HEK293 (cell line): ENCODE measurements around the gene RIN3.

ENCODE experiments used
- CTCF ChIP-seq: fragments of 450-650 bp; formaldehyde crosslinking; IDR thresholded peaks from 2 replicates; pipeline ENCODE4 v1.5.1; 2016; ENCODE audit warnings: missing biosample characterization, missing genetic modification characterization
- MYNN ChIP-seq: fragments of 450-650 bp; formaldehyde crosslinking; IDR thresholded peaks from 2 replicates; pipeline ENCODE4 v1.5.1; 2016; ENCODE audit warnings: missing biosample characterization, missing genetic modification characterization, borderline replicate concordance
- REPIN1 ChIP-seq: fragments of 450-650 bp; formaldehyde crosslinking; IDR thresholded peaks from 2 replicates; pipeline ENCODE4 v1.5.1; 2017; ENCODE audit warnings: missing biosample characterization, missing genetic modification characterization, low read depth
- TCF7L2 ChIP-seq: IDR thresholded peaks from 2 replicates; pipeline ENCODE4 v1.6.1; 2011; ENCODE audit warnings: low read depth, mild to moderate bottlenecking, inconsistent platforms, low read length, moderate library complexity, borderline replicate concordance
- TRIM28 ChIP-seq: IDR thresholded peaks from 2 replicates; pipeline ENCODE4 v1.6.1; 2011; ENCODE audit warnings: low read length, control low read depth, borderline replicate concordance
- ZNF112 ChIP-seq: fragments of 450-650 bp; formaldehyde crosslinking; IDR thresholded peaks from 2 replicates; pipeline ENCODE4 v1.5.0; 2017; ENCODE audit warnings: missing biosample characterization, missing genetic modification characterization
- ZNF114 ChIP-seq: fragments of 450-650 bp; formaldehyde crosslinking; IDR thresholded peaks from 2 replicates; pipeline ENCODE4 v1.5.0; 2017; ENCODE audit warnings: missing biosample characterization, missing genetic modification characterization
- TF ChIP-seq, protein P1 (sequence below): fragments of 450-650 bp; formaldehyde crosslinking; IDR thresholded peaks from 2 replicates; pipeline ENCODE4 v1.5.1; 2016; ENCODE audit warnings: missing biosample characterization, missing genetic modification characterization
- TF ChIP-seq, protein P2 (sequence below): fragments of 450-650 bp; formaldehyde crosslinking; IDR thresholded peaks from 2 replicates; pipeline ENCODE4 v1.5.1; 2017; ENCODE audit warnings: missing biosample characterization, mild to moderate bottlenecking, missing genetic modification characterization, moderate library complexity
- TF ChIP-seq, protein P3 (sequence below): fragments of 450-650 bp; IDR thresholded peaks from 2 replicates; pipeline ENCODE4 v1.5.1; 2018; ENCODE audit warnings: missing biosample characterization, missing genetic modification characterization
- TF ChIP-seq, protein P4 (sequence below): IDR thresholded peaks from 2 replicates; pipeline ENCODE4 v1.6.1; 2011; ENCODE audit warnings: mild to moderate bottlenecking, low read depth, low read length, borderline replicate concordance

DNA sequence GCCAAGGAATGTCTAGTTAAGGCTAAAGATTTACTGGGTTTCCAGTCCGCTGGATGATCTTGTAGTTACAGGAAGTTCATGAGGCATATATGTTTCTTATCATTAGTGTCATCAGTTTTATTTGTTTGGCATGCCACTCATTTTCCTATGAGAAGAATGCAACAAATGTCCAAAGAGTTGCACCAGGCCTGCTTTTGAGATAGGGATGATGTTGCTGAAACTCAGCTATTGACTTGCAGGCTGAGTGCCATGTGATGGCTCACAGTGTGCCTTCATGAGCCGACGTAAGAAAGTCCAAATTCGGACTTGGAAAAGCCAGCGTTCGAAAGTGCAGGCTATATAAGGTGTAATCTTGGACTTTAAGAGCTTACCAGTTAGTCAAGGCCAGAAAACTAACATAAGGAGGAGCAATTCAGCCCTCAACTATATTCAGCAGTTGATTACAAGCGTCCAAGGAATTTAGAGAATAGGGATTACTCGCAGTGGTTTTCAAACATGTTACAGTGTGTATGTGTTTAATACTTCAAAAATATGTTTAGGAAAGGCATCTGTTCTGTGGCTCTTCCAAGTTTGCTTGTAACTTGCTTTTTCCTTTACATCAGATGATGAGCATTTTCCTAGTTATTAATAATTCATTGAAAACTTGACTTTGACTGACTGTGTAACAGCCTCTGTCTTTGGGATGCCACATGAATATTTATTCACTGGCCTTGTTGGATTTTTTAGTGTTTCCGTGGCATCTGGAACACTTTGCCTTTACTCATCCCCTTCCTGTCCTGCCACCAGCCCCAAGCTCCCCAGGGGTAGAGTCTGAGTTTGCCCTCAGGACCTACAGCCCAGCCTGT is 133.6 kb downstream of the RIN3 start:
- no peak for TF ChIP-seq REPIN1 (tag by site-specific recombination)
- TF ChIP-seq TRIM28, result no peak
- TF ChIP-seq MYNN, result no peak
- TF ChIP-seq, protein P1, sequence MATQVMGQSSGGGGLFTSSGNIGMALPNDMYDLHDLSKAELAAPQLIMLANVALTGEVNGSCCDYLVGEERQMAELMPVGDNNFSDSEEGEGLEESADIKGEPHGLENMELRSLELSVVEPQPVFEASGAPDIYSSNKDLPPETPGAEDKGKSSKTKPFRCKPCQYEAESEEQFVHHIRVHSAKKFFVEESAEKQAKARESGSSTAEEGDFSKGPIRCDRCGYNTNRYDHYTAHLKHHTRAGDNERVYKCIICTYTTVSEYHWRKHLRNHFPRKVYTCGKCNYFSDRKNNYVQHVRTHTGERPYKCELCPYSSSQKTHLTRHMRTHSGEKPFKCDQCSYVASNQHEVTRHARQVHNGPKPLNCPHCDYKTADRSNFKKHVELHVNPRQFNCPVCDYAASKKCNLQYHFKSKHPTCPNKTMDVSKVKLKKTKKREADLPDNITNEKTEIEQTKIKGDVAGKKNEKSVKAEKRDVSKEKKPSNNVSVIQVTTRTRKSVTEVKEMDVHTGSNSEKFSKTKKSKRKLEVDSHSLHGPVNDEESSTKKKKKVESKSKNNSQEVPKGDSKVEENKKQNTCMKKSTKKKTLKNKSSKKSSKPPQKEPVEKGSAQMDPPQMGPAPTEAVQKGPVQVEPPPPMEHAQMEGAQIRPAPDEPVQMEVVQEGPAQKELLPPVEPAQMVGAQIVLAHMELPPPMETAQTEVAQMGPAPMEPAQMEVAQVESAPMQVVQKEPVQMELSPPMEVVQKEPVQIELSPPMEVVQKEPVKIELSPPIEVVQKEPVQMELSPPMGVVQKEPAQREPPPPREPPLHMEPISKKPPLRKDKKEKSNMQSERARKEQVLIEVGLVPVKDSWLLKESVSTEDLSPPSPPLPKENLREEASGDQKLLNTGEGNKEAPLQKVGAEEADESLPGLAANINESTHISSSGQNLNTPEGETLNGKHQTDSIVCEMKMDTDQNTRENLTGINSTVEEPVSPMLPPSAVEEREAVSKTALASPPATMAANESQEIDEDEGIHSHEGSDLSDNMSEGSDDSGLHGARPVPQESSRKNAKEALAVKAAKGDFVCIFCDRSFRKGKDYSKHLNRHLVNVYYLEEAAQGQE (tag by site-specific recombination), result no peak
- TF ChIP-seq ZNF114 (tag by site-specific recombination), result no peak
- no peak for TF ChIP-seq CTCF (tag by site-specific recombination)
- TF ChIP-seq, protein P2, sequence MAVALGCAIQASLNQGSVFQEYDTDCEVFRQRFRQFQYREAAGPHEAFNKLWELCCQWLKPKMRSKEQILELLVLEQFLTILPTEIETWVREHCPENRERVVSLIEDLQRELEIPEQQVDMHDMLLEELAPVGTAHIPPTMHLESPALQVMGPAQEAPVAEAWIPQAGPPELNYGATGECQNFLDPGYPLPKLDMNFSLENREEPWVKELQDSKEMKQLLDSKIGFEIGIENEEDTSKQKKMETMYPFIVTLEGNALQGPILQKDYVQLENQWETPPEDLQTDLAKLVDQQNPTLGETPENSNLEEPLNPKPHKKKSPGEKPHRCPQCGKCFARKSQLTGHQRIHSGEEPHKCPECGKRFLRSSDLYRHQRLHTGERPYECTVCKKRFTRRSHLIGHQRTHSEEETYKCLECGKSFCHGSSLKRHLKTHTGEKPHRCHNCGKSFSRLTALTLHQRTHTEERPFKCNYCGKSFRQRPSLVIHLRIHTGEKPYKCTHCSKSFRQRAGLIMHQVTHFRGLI (tag by site-specific recombination), result no peak
- no peak for TF ChIP-seq ZNF112 (tag by site-specific recombination)
- TF ChIP-seq, protein P3, sequence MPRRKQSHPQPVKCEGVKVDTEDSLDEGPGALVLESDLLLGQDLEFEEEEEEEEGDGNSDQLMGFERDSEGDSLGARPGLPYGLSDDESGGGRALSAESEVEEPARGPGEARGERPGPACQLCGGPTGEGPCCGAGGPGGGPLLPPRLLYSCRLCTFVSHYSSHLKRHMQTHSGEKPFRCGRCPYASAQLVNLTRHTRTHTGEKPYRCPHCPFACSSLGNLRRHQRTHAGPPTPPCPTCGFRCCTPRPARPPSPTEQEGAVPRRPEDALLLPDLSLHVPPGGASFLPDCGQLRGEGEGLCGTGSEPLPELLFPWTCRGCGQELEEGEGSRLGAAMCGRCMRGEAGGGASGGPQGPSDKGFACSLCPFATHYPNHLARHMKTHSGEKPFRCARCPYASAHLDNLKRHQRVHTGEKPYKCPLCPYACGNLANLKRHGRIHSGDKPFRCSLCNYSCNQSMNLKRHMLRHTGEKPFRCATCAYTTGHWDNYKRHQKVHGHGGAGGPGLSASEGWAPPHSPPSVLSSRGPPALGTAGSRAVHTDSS (tag by site-specific recombination), result no peak
- no peak for TF ChIP-seq TCF7L2
- TF ChIP-seq, protein P4, sequence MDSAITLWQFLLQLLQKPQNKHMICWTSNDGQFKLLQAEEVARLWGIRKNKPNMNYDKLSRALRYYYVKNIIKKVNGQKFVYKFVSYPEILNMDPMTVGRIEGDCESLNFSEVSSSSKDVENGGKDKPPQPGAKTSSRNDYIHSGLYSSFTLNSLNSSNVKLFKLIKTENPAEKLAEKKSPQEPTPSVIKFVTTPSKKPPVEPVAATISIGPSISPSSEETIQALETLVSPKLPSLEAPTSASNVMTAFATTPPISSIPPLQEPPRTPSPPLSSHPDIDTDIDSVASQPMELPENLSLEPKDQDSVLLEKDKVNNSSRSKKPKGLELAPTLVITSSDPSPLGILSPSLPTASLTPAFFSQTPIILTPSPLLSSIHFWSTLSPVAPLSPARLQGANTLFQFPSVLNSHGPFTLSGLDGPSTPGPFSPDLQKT, result no peak
